Suppressor macrophage treated with lipopolysaccharide for 4 hours (primary cell): ENCODE measurements around the gene MORN4.
"Not testable (repeated sequence)": the region's sequence is repeated elsewhere in the genome, so short reads cannot be mapped to it uniquely, and the experiment has no call there.

Source experiments
- DNase-seq: peaks from one replicate; pipeline ENCODE4 v3.0.0-alpha.2; 2020

The MORN4 gene

DNA sequence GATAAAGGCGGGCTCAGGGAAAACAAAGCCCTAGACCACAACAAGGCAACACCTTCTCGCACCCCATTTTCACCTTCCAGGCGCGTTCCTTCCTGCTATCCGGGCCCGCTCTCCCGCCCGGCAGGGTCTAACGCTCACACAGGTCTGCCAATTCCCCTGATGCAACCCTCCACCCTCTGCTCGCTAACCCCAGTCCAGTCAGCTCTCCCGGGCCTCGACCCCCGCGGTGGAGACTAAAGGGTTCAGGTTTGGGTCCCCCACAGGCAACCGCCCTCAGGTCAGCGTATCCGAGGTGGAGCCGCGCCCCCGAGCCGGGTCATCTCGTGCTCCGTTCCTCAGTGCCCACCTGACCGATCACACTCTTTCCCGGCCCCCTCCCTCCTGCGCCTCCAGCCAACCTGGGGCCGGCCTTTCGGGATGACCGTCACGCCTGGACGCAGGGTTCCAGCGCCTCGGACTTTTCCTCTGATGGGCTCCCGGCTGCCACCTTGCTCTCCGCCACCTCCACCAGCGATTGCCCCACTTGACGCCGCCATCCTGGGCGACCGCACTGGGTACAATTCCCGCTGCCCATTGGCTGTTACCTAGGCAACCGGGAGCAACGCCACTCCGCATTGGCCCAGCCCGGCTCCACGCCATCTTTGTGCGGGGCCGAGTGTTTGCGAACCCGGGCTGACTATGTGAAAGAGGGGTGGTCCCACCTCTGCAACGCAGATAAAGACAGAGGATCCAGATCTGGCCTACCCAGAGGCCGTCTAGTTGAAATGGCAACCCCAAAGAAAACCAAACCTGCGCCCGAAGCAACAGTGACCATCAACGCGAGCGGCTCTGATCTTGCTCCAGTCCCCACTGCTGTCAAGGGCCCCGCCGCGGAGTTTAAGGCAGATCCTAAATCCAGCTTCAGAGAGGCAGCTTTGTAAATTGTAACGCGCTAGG, at the start of gene MORN4:
Gene MORN4 (minus strand): TSS at position 552 of the 936 bp plus-strand sequence. CDS start 13,847 bp downstream, outside the sequence.
- DNase-seq: peak; percentile 97

DNA sequence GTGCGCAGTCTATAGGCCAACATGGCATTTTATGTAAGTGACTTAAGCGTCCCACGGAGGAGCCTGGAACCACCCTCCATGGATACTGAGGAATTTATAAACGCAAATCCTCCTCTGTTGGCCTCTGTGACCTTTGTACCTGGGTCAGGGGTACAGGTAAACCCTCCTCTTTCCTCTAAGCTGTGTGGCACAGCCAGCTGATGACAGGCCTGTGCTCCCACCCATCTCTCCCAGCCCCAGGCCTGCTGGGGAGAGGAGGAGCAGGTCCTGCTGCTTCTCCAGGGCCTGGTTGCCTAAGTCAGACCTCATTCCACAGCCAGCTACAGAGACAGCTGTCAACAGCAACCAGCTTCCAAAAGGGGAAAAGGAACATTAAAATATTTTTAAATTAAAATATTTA, 48.7 kb upstream of the MORN4 start:
- no peak for DNase-seq

DNA sequence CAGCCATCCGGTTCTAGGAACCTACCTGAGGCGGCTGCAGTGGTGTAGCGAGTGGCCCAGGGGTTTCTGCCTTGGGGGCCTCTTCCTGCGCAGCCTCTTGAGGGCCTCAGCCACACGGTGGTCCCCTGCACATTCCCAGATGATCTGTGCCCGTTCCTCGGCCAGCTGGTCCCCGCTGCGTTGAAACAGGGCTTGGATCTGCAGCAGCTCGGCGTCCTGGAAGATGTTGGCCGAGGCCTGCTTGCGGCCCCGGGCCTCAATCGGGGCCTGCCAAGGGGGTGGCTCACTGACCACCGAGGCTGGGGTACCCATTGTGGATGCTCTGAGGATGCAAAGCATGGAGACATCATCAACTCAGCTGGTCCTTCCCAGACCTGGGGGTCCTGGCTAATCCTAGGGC, 46.3 kb upstream of the MORN4 start:
- no peak for DNase-seq

DNA sequence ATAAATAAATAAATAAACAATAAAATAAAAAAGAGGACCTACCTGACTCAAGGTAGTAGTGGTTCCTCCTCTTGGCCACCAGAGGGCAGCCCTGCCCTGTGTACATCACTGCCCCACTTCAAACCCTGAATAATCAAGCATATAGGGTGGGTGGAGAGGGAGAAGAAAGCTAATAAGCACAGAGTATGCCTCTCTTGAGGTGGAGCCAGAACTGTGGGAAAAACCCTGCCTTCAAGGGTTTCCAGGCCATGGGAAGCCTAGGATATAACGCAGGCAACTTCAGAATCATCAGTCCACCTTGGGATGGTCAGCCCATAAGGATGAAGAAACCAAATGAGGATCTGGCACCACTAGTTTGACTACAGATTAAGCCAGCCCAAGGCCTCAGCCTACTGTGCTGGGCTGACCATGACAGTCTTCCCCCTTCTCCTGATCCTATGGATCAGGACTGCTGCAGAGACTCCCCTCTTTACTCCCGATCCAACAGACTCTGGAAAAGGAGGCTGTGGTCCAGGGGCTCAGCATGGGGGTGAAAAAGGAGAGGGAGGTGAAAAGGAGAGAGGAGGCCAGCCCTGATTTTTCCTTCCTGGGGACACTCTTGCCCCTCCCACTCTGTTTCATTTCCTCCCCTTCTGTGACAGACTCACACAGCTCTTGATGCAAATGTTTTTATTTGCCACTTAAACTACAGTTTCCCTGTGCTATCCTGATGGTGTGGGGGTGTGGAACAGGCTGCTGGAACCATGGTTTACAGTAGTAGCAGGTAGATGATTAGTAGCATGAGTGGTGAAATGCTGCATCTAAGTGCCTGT, 43.7 kb upstream of the MORN4 start:
- DNase-seq: peak; percentile 53

DNA sequence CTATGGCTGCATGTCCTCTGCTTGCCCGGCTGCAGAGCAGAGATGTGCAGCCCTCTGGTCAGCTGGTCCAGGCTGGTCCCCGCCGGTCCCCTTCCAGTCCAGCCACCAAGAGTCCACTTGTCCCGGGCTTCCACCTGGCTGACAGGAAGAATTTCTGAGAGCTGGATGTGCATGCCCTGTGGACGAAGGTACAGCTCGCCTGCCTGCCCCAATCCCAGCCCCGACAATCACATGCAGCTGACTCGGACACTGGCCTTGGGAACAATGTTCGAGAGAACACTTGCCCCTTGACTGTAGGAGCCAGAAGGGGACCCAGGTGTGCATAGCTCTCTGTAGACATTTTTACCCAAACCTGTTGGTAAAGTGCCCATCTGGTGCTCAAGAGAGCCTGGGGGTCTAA, 41.9 kb upstream of the MORN4 start:
- no peak for DNase-seq

GRCh38 chr10:97673736-97674525, 40.6 kb upstream of the MORN4 start:
- peak; percentile 42 for DNase-seq

- no peak for DNase-seq
Observed at GRCh38 chr10:97669571-97669970, 36.3 kb upstream of the MORN4 start.

DNA sequence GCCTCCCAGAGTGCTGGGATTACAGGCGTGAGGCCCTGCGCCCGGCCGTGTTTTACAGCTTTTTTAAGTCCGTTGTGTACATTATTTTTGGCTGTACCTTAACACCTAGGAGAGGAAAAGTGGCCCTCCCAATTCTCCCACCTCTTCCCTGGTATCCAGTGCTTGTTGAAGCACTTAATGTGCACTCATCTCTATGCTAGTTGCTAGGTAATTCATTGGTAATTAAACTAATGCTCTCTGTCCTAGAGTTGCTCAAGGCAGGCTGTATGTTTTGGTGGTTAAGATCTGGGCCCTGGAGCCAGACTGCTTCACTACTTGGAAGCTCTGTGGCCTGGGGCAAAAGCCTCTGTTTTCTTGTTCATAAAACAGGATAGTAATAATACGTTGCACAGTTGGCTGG, 34.2 kb upstream of the MORN4 start:
- DNase-seq: no peak

DNA sequence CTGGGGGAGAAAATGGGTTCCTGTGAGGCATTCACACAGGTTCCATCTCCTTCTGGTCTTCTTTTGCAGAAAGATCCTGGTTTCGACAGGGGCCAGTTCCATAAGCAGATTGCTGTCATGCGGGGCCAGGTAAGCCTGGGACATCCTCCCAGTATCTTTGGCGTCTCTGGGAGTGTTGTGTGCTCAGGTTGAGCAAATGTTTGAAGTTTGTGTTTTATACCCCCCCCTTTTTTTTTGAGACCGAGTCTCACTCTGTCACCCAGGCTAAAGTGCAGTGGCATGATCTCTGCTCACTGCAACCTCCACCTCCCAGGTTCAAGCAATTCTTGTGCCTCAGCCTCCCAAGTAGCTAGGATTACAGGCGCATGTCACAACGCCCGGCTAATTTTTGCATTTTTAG, 33.7 kb upstream of the MORN4 start:
- DNase-seq: no peak

GRCh38 chr10:97664282-97664850, 31.1 kb upstream of the MORN4 start:
- DNase-seq: no peak

GRCh38 chr10:97659589-97659988, 26.3 kb upstream of the MORN4 start:
- no peak for DNase-seq

- DNase-seq: no peak
Observed at GRCh38 chr10:97656777-97657176, 23.5 kb upstream of the MORN4 start.

GRCh38 chr10:97651773-97652172, 18.5 kb upstream of the MORN4 start:
- no peak for DNase-seq

- peak; percentile 37 for DNase-seq
Observed at GRCh38 chr10:97650726-97651125, 17.4 kb upstream of the MORN4 start.

GRCh38 chr10:97649405-97649750, 16.1 kb upstream of the MORN4 start:
- DNase-seq: not testable (repeated sequence)

DNA sequence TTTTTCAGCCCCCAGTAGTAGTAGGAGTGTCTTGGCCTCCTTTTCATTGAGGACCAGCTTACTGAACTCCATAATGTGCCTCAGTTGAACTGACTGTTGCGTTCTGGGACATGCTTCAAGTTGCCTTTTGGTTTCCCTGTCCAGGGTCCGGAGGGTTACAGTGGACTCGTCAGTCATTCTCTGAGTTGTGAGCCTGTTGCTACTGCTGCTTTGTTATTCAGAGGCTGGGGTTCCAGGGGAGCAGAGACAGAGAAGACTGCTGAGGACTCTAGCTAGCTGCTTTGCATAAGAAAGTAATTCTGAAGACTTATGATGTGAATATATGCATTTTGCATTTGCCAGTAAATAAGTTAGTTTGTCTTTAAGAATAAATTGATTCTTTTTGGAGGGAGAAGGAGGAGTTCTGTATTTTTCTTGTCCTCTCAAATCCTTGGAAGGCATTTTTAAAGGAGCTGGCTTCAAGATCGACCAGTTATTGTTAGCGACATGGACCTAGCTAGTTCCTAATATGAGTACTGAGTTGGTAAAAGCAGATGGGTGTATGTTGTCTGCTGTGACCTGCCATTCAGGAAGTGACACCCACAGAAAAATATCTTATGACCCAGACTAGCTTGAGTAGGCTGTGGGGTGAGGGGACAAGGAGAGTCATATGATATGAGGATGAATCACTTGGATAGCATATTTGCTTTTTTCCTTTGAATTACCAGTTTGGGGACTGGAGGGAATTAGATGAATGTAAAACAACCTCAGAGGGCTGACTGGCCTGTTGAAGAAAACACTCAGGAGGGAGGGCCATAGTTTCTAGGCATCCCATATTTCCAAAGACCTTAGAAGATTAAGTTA, 15.5 kb upstream of the MORN4 start:
- DNase-seq: peak; percentile 92

- peak; percentile 62 for DNase-seq
Observed at GRCh38 chr10:97647556-97647955, 14.3 kb upstream of the MORN4 start.

DNA sequence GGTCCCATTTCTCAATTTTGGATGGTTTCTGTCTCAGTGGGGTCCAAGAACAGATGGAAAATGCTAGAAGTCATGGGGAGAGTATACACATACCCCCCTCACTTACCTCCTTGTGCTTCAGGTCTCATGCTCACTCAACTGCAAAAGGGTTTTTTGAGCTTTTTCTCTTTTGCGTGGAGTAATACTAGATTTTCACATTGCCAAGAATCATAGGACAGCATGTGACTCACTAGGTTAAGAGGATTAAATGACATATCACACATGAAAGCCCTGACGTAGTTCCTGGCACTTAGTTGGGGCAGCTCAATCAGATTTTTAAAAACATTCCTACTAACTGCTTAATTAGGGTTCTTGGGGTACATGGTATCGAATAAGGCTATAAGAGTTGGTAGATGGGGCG, 11.6 kb upstream of the MORN4 start:
- no peak for DNase-seq

DNA sequence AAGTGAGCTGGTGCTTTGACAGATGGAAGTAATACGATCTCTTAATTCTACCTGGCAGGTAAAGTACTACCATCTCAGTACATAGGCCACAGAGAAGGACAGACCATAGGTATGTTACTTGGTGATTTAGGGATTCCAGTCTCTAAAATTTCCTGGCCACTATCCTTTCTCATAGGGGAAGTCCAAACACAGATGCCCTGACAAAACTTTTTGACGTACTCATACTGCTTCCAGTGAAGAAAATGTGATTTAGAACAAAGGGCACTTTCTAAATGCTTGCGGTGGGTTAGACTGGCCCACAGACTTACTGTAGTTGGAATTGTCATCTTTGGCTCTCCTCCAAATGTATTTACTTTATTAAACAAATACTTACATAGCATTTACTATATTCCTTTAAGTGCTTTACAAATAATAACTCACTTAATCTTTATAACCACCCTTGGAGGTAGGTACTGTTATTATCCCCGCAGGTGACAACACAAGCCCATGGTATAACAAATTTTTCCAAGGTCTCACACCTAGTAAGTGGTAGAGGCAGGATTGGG, 10.2 kb upstream of the MORN4 start:
- DNase-seq: peak; percentile 25

DNA sequence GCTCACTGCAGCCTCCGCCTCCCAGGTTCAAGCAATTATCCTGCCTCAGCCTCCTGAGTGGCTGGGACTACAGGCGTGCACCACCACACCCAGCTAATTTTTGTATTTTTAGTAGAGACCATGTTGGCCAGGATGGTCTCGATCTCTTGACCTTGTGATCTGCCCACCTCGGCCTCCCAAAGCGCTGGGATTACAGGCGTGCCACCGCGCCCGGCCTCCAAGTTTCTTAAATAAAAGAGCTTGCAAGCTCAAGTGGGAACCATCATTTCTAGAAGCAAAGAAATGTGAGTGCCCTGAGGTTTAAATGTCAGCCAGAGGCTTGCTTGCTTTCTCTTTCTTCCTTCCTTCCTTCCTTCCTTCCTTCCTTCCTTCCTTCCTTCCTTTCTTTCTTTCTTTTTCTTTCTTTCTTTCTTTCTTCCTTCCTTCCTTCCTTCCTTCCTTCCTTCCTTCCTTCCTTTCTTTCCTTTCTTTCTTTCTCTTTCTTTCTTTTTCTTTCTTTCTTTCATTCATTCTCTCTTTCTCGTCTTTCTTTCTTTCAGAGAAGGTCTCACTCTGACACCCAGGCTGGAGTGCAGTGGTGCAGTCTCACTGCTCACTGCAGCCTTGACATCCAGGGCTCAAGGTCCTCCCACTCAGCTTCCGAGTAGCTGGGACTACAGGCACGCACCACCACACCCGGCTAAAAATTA, 9.3 kb upstream of the MORN4 start:
- not testable (repeated sequence) for DNase-seq
